MG63 (cell line): Measurements from ENCODE around the gene ANK3. TPM values are rescaled to one million over a fixed set of nuclear protein-coding genes. Genes with fewer than 3 reads are reported as not detected.
"Not testable (repeated sequence)": the region's sequence is repeated elsewhere in the genome, so short reads cannot be mapped to it uniquely, and the experiment has no call there.

Experiments
- DNase-seq: peaks from one replicate; pipeline ENCODE4 v3.0.0-alpha.2; 2020
- H3K27me3 ChIP-seq: fragments of 250-450 bp; sonication (Bioruptor Pico); 2 replicates; pipeline ENCODE4 v1.5.1; 2020; ENCODE audit warnings: mild to moderate bottlenecking, moderate library complexity
- H3K36me3 ChIP-seq: fragments of 250-450 bp; sonication (Bioruptor Pico); 2 replicates; pipeline ENCODE4 v1.5.1; 2020; ENCODE audit warnings: mild to moderate bottlenecking, moderate library complexity
- H3K4me3 ChIP-seq: fragments of 250-450 bp; sonication (Bioruptor Pico); 2 replicates; pipeline ENCODE4 v1.5.1; 2020; ENCODE audit warnings: mild to moderate bottlenecking, moderate library complexity
- H3K9me3 ChIP-seq: fragments of 250-450 bp; sonication (Bioruptor Pico); 2 replicates; pipeline ENCODE4 v1.5.1; 2020; ENCODE audit warnings: mild to moderate bottlenecking, moderate library complexity
- total RNA-seq: library from RNA; depleted of rRNA; stranded (reverse); fragments of >200 nt; shearing (Covaris generic); gene quantifications from 2 replicates; pipeline ENCODE4 v1.2.3, GENCODE V29; 2014; ENCODE audit warnings: low replicate concordance

ANK3 gene
- total RNA-seq, 1 experiment from 2014 or later: 1.7 TPM

GRCh38 chr10:60069311-60069710 lies 320.4 kb downstream of the ANK3 start:
- H3K4me3 ChIP-seq: no peak overlapping the region
- H3K36me3 ChIP-seq: no peaks in the 10 kb centered on the region
- no peaks in the 10 kb centered on the region for H3K9me3 ChIP-seq
- no peak for DNase-seq
- H3K27me3 ChIP-seq: no peaks in the 10 kb centered on the region; the same call in 1 of the 2 replicates

DNA sequence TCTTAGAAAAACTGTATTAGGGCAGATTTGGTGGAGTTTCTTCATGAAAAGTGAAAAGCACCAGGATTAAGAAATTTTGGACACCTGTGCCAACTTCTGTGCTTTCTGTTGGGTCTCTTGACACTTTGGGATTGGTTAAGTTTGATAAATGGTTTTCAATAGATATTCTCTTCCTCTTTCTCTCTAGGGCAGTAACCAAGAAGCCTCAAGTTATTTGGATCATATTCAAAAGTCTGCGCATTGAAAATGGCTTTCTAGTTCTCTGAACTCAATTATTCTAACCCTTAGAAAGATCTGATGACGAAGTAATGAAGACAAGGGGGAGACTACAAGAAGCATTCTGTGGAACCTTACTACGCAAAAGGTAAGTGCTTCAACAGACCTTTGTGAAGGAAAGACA lies 339.3 kb downstream of the ANK3 start:
- Histone ChIP-seq H3K36me3 (no peaks in the 10 kb centered on the region), H3K4me3 (no peak overlapping the region), H3K9me3 (no peaks in the 10 kb centered on the region), H3K27me3 (no peaks in the 10 kb centered on the region; the same call in 1 of the 2 replicates)
- DNase-seq: no peak

- Histone ChIP-seq H3K36me3 (no peaks in the 10 kb centered on the region), H3K9me3 (no peaks in the 10 kb centered on the region), H3K27me3 (peaks cover under 1% of the 10 kb centered on the region; the same call in 1 of the 2 replicates), H3K4me3 (no peak overlapping the region)
- DNase-seq: peak; percentile 1
Observed at GRCh38 chr10:60048091-60048501, 341.6 kb downstream of the ANK3 start.

- Histone ChIP-seq H3K9me3 (no peaks in the 10 kb centered on the region), H3K4me3 (no peak overlapping the region), H3K36me3 (no peaks in the 10 kb centered on the region), H3K27me3 (peaks cover 2% of the 10 kb centered on the region; the same call in 1 of the 2 replicates)
- DNase-seq: no peak
Observed at GRCh38 chr10:60045571-60045970, 344.1 kb downstream of the ANK3 start.

DNA sequence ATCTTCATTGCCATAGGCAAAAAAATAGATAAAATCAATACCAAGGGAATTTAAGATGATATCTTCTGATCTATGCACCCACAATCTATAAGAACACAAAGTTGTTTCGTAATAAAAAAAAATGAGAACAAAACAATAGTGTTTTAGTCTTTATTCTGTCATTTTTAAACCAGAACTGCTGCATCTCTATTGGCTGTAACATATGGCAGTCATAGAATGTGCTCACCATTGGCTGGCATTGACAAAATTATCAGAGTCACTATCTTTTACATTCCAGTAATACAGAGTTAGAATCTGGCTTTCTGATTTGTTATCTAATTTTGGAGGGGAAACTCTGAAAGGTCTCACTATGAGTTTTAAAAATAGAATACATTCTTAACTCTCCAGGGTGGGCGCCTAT lies 344.7 kb downstream of the ANK3 start:
- peaks cover 2% of the 10 kb centered on the region; the same call in 1 of the 2 replicates for H3K27me3 ChIP-seq
- H3K9me3 ChIP-seq: no peaks in the 10 kb centered on the region
- H3K36me3 ChIP-seq: no peaks in the 10 kb centered on the region
- no peak overlapping the region for H3K4me3 ChIP-seq
- DNase-seq: no peak

GRCh38 chr10:60044242-60044641 lies 345.4 kb downstream of the ANK3 start:
- Histone ChIP-seq H3K9me3 (no peaks in the 10 kb centered on the region), H3K27me3 (peaks cover 2% of the 10 kb centered on the region; the same call in 1 of the 2 replicates), H3K4me3 (no peak overlapping the region), H3K36me3 (no peaks in the 10 kb centered on the region)
- DNase-seq: no peak

GRCh38 chr10:60043561-60044241 lies 346.0 kb downstream of the ANK3 start:
- Histone ChIP-seq H3K4me3 (no peak overlapping the region), H3K36me3 (no peaks in the 10 kb centered on the region), H3K9me3 (no peaks in the 10 kb centered on the region), H3K27me3 (peaks cover 2% of the 10 kb centered on the region; the same call in 1 of the 2 replicates)
- DNase-seq: no peak

GRCh38 chr10:60042914-60043313 lies 346.8 kb downstream of the ANK3 start:
- H3K27me3 ChIP-seq: peaks cover 2% of the 10 kb centered on the region; the same call in 1 of the 2 replicates
- no peak overlapping the region for H3K4me3 ChIP-seq
- DNase-seq: no peak
- H3K36me3 ChIP-seq: no peaks in the 10 kb centered on the region
- no peaks in the 10 kb centered on the region for H3K9me3 ChIP-seq

GRCh38 chr10:60042262-60042661 lies 347.4 kb downstream of the ANK3 start:
- H3K9me3 ChIP-seq: no peaks in the 10 kb centered on the region
- H3K27me3 ChIP-seq: peaks cover 2% of the 10 kb centered on the region; the same call in 1 of the 2 replicates
- H3K36me3 ChIP-seq: no peaks in the 10 kb centered on the region
- no peak overlapping the region for H3K4me3 ChIP-seq
- no peak for DNase-seq

GRCh38 chr10:60041489-60042133 lies 348.1 kb downstream of the ANK3 start:
- Histone ChIP-seq H3K4me3 (no peak overlapping the region), H3K9me3 (no peaks in the 10 kb centered on the region), H3K36me3 (no peaks in the 10 kb centered on the region), H3K27me3 (peaks cover 2% of the 10 kb centered on the region; the same call in 1 of the 2 replicates)
- no peak for DNase-seq

DNA sequence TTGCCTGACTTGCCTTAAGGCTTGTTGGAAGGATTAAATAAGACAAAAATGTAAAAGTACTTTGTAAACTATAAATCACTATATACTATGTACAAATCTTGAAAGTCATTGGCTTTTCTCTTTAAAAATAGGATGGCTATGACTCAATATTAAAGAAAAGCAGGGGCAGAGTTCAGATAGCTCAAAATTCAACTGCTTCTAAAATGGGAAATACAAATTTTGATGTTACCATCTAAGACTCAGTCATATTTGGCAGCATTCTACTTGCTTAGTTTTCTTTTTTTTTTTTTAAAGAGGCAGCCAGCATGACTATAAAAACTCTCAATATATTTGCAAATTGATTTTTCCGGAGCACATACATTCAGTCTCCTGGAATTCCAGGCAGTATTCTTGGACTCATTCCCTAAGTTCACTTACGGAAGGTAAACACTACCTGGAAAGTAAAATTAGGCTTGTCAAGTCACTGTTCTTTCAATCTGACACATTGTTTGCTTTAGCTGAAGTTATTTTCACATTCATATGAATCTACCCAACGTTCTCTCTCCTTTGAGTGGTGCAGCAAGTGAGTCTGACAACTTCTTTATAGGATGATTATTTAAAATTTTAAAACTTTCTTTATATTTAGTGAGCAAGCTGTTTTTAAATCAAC lies 349.5 kb downstream of the ANK3 start:
- Histone ChIP-seq H3K9me3 (no peaks in the 10 kb centered on the region), H3K36me3 (no peaks in the 10 kb centered on the region)
- DNase-seq: no peak

GRCh38 chr10:60035984-60036383 lies 353.7 kb downstream of the ANK3 start:
- no peaks in the 10 kb centered on the region; the same call in 1 of the 2 replicates for H3K27me3 ChIP-seq
- no peak overlapping the region for H3K4me3 ChIP-seq
- H3K36me3 ChIP-seq: no peaks in the 10 kb centered on the region

More for the DNA sequence above, 349.5 kb downstream of the ANK3 start:
- Histone ChIP-seq H3K27me3 (peaks cover 2% of the 10 kb centered on the region; the same call in 1 of the 2 replicates), H3K4me3 (no peak overlapping the region)

GRCh38 chr10:60035375-60035774 lies 354.3 kb downstream of the ANK3 start:
- not testable (repeated sequence) for H3K36me3 ChIP-seq, H3K27me3 ChIP-seq, DNase-seq, H3K9me3 ChIP-seq, H3K4me3 ChIP-seq

More at GRCh38 chr10:60035984-60036383, 353.7 kb downstream of the ANK3 start:
- H3K9me3 ChIP-seq: no peaks in the 10 kb centered on the region
- DNase-seq: no peak

- peak; percentile 3 for DNase-seq
- H3K27me3 ChIP-seq: no peaks in the 10 kb centered on the region; the same call in 1 of the 2 replicates
- H3K36me3 ChIP-seq: no peaks in the 10 kb centered on the region
- no peak overlapping the region for H3K4me3 ChIP-seq
- H3K9me3 ChIP-seq: no peaks in the 10 kb centered on the region
Observed at GRCh38 chr10:60032723-60033122, 357.0 kb downstream of the ANK3 start.

GRCh38 chr10:60031664-60032063 lies 358.0 kb downstream of the ANK3 start:
- H3K27me3 ChIP-seq: no peaks in the 10 kb centered on the region; the same call in 1 of the 2 replicates
- no peaks in the 10 kb centered on the region for H3K9me3 ChIP-seq
- DNase-seq: no peak
- no peaks in the 10 kb centered on the region for H3K36me3 ChIP-seq
- no peak overlapping the region for H3K4me3 ChIP-seq

GRCh38 chr10:60031183-60031582 lies 358.5 kb downstream of the ANK3 start:
- Histone ChIP-seq H3K9me3 (no peaks in the 10 kb centered on the region), H3K27me3 (peaks cover 4% of the 10 kb centered on the region; the same call in 1 of the 2 replicates), H3K36me3 (no peaks in the 10 kb centered on the region), H3K4me3 (no peak overlapping the region)
- DNase-seq: no peak

GRCh38 chr10:60029475-60029874 lies 360.2 kb downstream of the ANK3 start:
- Histone ChIP-seq H3K9me3 (no peaks in the 10 kb centered on the region), H3K36me3 (no peaks in the 10 kb centered on the region), H3K27me3 (peaks cover 9% of the 10 kb centered on the region), H3K4me3 (no peak overlapping the region)
- DNase-seq: no peak
